Fibroblast of villous mesenchyme (primary cell): ENCODE results near the gene RB1. TPM values are rescaled to one million over a fixed set of nuclear protein-coding genes. Genes with fewer than 3 reads are reported as not detected.

Experiments used
- DNase-seq: peaks from one replicate; pipeline ENCODE4 v3.0.0-alpha.2; 2010; ENCODE audit warnings: low read depth
- H3K4me3 ChIP-seq: 2 replicates; pipeline ENCODE4 v1.5.1; 2011; ENCODE audit warnings: low read depth, mild to moderate bottlenecking, low read length
- total RNA-seq: library from RNA; depleted of rRNA; stranded (reverse); fragments of >200 nt; gene quantifications from 2 replicates; pipeline ENCODE4 v1.2.3, GENCODE V29; 2012
- TF ChIP-seq, protein P1 (sequence below): IDR thresholded peaks from 2 replicates; pipeline ENCODE4 v1.5.1; 2012; ENCODE audit warnings: low read depth, mild to moderate bottlenecking, low read length; ENCODE audit not compliant: insufficient read depth

The RB1 gene
- total RNA-seq, 1 donor = 50.5 TPM

DNA sequence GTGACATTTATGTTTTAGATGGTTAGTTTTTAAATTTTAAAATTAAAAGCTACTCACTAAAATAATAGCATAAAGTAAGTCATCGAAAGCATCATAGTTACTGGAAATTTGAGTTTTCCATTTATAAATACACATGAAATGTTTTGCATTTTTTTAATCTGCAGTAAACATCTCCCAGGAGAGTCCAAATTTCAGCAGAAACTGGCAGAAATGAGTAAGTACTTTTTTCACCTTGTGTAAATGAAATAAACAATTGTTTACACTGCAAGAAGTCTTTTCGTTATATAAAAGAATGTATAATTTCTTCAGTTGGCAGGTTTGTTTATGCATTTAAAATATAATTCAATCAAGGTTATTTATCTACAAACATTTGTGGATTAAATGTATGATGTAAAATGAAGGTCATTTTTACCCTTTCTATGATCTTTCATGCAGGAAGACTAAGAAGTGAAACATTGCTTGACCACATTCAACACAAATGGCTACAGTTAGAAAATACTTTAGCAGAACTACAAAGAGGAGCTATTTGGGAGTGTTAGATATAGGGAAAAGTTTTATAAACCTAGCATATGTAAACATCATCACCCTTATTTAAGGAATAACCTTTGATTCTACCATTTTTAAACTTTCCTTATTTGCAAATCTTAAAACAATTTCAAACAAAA, 173.8 kb downstream of the RB1 start:
- DNase-seq = no peak
- TF ChIP-seq, protein P1, sequence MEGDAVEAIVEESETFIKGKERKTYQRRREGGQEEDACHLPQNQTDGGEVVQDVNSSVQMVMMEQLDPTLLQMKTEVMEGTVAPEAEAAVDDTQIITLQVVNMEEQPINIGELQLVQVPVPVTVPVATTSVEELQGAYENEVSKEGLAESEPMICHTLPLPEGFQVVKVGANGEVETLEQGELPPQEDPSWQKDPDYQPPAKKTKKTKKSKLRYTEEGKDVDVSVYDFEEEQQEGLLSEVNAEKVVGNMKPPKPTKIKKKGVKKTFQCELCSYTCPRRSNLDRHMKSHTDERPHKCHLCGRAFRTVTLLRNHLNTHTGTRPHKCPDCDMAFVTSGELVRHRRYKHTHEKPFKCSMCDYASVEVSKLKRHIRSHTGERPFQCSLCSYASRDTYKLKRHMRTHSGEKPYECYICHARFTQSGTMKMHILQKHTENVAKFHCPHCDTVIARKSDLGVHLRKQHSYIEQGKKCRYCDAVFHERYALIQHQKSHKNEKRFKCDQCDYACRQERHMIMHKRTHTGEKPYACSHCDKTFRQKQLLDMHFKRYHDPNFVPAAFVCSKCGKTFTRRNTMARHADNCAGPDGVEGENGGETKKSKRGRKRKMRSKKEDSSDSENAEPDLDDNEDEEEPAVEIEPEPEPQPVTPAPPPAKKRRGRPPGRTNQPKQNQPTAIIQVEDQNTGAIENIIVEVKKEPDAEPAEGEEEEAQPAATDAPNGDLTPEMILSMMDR = no peak
- no peak overlapping the region for H3K4me3 ChIP-seq

- TF ChIP-seq, protein P1 = no peak
- DNase-seq = no peak
- H3K4me3 ChIP-seq = no peak overlapping the region
Measured at GRCh38 chr13:48478391-48478790, 174.8 kb downstream of the RB1 start.

- TF ChIP-seq, protein P1 = no peak
- H3K4me3 ChIP-seq = no peak overlapping the region
- no peak for DNase-seq
Measured at GRCh38 chr13:48483575-48483974, 180.0 kb downstream of the RB1 start.

DNA sequence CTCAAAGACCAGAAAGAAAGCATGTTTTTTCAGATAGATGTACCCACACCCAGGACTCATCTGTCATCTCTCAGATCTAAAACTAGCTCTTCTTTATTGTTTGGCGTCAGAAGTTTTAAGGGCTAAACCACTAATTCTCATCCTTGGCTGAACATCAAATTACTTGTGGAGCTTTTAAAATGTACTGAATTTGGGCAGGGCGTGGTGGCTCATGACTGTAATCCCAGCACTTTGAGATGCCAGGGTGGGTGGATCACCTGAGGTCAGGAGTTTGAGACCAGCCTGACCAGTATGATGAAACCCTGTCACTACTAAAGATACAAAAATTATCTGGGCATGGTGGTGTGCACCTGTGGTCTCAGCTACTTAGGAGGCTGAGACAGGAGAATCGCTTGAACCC, 181.9 kb downstream of the RB1 start:
- DNase-seq = no peak
- no peak overlapping the region for H3K4me3 ChIP-seq
- TF ChIP-seq, protein P1 = no peak

GRCh38 chr13:48486362-48486761, 182.8 kb downstream of the RB1 start:
- TF ChIP-seq, protein P1 = no peak
- DNase-seq = no peak
- H3K4me3 ChIP-seq = no peak overlapping the region

- no peak overlapping the region for H3K4me3 ChIP-seq
- no peak for DNase-seq
- TF ChIP-seq, protein P1 = no peak
Measured at GRCh38 chr13:48486836-48487235, 183.3 kb downstream of the RB1 start.

DNA sequence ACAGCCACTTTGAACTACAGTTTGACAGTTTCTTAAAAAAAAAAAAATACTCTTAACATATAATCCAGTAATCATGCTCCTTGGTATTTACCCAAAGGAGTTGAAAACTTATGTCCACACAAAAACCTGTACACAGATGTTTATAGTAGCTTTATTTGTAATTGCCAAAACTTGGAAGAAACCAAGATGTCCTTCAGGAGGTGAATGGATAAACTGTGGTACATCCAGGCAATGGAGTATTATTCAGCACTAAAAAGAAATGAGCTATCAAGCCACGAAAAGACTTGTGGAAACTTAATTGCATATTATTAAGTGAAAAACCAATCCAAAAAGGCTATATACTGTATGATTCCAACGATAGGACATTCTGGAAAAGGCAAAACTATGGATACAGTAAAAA, 184.4 kb downstream of the RB1 start:
- no peak for DNase-seq
- H3K4me3 ChIP-seq = no peak overlapping the region
- TF ChIP-seq, protein P1 = no peak
